Neuronal stem cell (in vitro differentiated cells): ENCODE measurements around the gene QRICH2.

Source experiments
- DNase-seq: peaks from one replicate; pipeline ENCODE4 v3.0.0-alpha.2; 2013; ENCODE audit warnings: low spot score
- H2AFZ ChIP-seq: one replicate; pipeline ENCODE4 v1.6.1; 2013; ENCODE audit warnings: mild to moderate bottlenecking, low read length, inconsistent platforms
- H2AK5ac ChIP-seq: 2 replicates; pipeline ENCODE4 v1.6.1; 2013; ENCODE audit warnings: low read depth, mild to moderate bottlenecking, inconsistent platforms, low read length, moderate library complexity, mixed read lengths
- H2BK120ac ChIP-seq: 2 replicates; pipeline ENCODE4 v1.6.1; 2013; ENCODE audit warnings: low read depth, mild to moderate bottlenecking, inconsistent platforms, low read length, moderate library complexity, mixed read lengths
- H2BK12ac ChIP-seq: one replicate; pipeline ENCODE4 v1.6.1; 2013; ENCODE audit warnings: low read length, inconsistent platforms
- H2BK15ac ChIP-seq: 2 replicates; pipeline ENCODE4 v1.6.1; 2013; ENCODE audit warnings: mild to moderate bottlenecking, low read length, inconsistent platforms, mixed read lengths
- H2BK5ac ChIP-seq: one replicate; pipeline ENCODE4 v1.6.1; 2013; ENCODE audit warnings: inconsistent platforms, mild to moderate bottlenecking, low read length, moderate library complexity
- H3K14ac ChIP-seq: one replicate; pipeline ENCODE4 v1.6.1; 2013; ENCODE audit warnings: low read length, inconsistent platforms
- H3K18ac ChIP-seq: 2 replicates; pipeline ENCODE4 v1.6.1; 2013; ENCODE audit warnings: low read length, inconsistent platforms
- H3K23ac ChIP-seq: 2 replicates; pipeline ENCODE4 v1.6.1; 2013; ENCODE audit warnings: low read depth, mild to moderate bottlenecking, mixed read lengths, low read length, inconsistent platforms; ENCODE audit not compliant: poor library complexity
- H3K27ac ChIP-seq: replicated peaks from 3 replicates; pipeline ENCODE4 v1.5.1; 2013; ENCODE audit warnings: low read length, inconsistent platforms
- H3K27me3 ChIP-seq, 3 experiments: 2 replicates each; pipeline ENCODE4 v1.6.1; 2013; ENCODE audit warnings: low read length in 3 of 3, mild to moderate bottlenecking in 2 of 3, inconsistent platforms in 1 of 3, low read depth in 1 of 3, mixed read lengths in 1 of 3, moderate library complexity in 1 of 3; ENCODE audit not compliant: control insufficient read depth in 3 of 3, insufficient read depth in 3 of 3
- H3K36me3 ChIP-seq, 2 donors: replicated peaks in 1 of 2; 2 replicates each; pipeline ENCODE4 v1.6.1; 2013; ENCODE audit warnings: low read length in 2 of 2; ENCODE audit not compliant: control insufficient read depth in 2 of 2, insufficient read depth in 2 of 2
- H3K4ac ChIP-seq: 2 replicates; pipeline ENCODE4 v1.6.1; 2013; ENCODE audit warnings: inconsistent platforms, mild to moderate bottlenecking, low read length, moderate library complexity
- H3K4me1 ChIP-seq, 2 donors: 1 replicate in 1 of 2; 2 replicates in 1 of 2; pipeline ENCODE4 v1.6.1; 2013; ENCODE audit warnings: low read length in 2 of 2, low read depth in 1 of 2; ENCODE audit not compliant: control insufficient read depth in 2 of 2, insufficient read depth in 1 of 2
- H3K4me2 ChIP-seq: one replicate; pipeline ENCODE4 v1.6.1; 2013; ENCODE audit warnings: mild to moderate bottlenecking, low read length, inconsistent platforms; ENCODE audit not compliant: insufficient read depth, poor library complexity, severe bottlenecking
- H3K4me3 ChIP-seq, 2 donors: 2 replicates each; pipeline ENCODE4 v1.5.1; 2013; ENCODE audit warnings: low read length in 2 of 2, mild to moderate bottlenecking in 2 of 2, inconsistent platforms in 1 of 2, moderate library complexity in 1 of 2
- H3K79me1 ChIP-seq: one replicate; pipeline ENCODE4 v1.6.1; 2013; ENCODE audit warnings: low read depth, mild to moderate bottlenecking, inconsistent platforms, low read length, moderate library complexity
- H3K9ac ChIP-seq: one replicate; pipeline ENCODE4 v1.6.1; 2013; ENCODE audit warnings: mild to moderate bottlenecking, low read depth, low read length, inconsistent platforms; ENCODE audit not compliant: poor library complexity
- H3K9me3 ChIP-seq, 2 donors: replicated peaks in 1 of 2; 2 replicates each; pipeline versions ENCODE3 to v1.6.1; 2013; ENCODE audit warnings: low read length in 2 of 2, mild to moderate bottlenecking in 2 of 2, inconsistent platforms in 1 of 2, low read depth in 1 of 2, mixed read lengths in 1 of 2, moderate library complexity in 1 of 2; ENCODE audit not compliant: control insufficient read depth in 2 of 2, insufficient read depth in 1 of 2
- H4K8ac ChIP-seq: one replicate; pipeline ENCODE4 v1.6.1; 2013; ENCODE audit warnings: low read depth, mild to moderate bottlenecking, inconsistent platforms, low read length, moderate library complexity
- H4K91ac ChIP-seq: one replicate; pipeline ENCODE4 v1.6.1; 2013; ENCODE audit warnings: low read length, low read depth, mild to moderate bottlenecking, inconsistent platforms; ENCODE audit not compliant: poor library complexity
- WGBS, 2 donors: extraction: QIAGEN DNeasy Blood & Tissue Kit; methylation state at CpG; one replicate each; pipeline ENCODE4 v1.1.7; 2013; ENCODE audit warnings: missing lambda C conversion rate in 2 of 2, mixed read lengths in 1 of 2; ENCODE audit not compliant: insufficient read length in 2 of 2, insufficient replicate concordance in 1 of 2; ENCODE audit errors: extremely low coverage in 2 of 2; 5-methylcytosine and 5-hydroxymethylcytosine counted together

The QRICH2 gene

GRCh38 chr17:76317535-76317934 is 9.5 kb upstream of the QRICH2 start:
- Histone ChIP-seq H3K4ac (no peak overlapping the region), H4K91ac (no peak overlapping the region), H3K4me2 (no peak overlapping the region), H2AK5ac (no peak overlapping the region), H3K27me3 (no peaks in the 10 kb centered on the region), H3K23ac (no peak overlapping the region), H3K4me1 (no peaks in the 10 kb centered on the region), H3K4me3 (no peak overlapping the region), H3K9me3 (no peaks in the 10 kb centered on the region), H2BK120ac (no peak overlapping the region), H4K8ac (no peak overlapping the region), H3K18ac (no peak overlapping the region), H2BK15ac (no peak overlapping the region), H3K79me1 (no peaks in the 10 kb centered on the region), H3K36me3 (peaks cover 16 to 80% of the 10 kb centered on the region in 2 donors), H2AFZ (no peak overlapping the region), H2BK5ac (no peak overlapping the region), H3K14ac (no peak overlapping the region), H3K9ac (no peak overlapping the region), H2BK12ac (no peak overlapping the region), H3K27ac (no peak overlapping the region)
- no peak for DNase-seq
- no CpG with 5 or more reads among the region's 2 CpGs for WGBS, 2 donors

GRCh38 chr17:76314392-76315227 is 6.5 kb upstream of the QRICH2 start:
- no peak for DNase-seq
- Histone ChIP-seq H4K91ac (no peak overlapping the region), H3K27me3 (no peaks in the 10 kb centered on the region), H3K4me3 (no peak overlapping the region), H3K4me1 (no peaks in the 10 kb centered on the region), H2BK12ac (no peak overlapping the region), H3K4ac (no peak overlapping the region), H3K18ac (no peak overlapping the region), H2BK120ac (no peak overlapping the region), H3K27ac (no peak overlapping the region), H3K14ac (no peak overlapping the region), H4K8ac (no peak overlapping the region), H2BK5ac (no peak overlapping the region), H3K4me2 (no peak overlapping the region), H3K36me3 (peaks cover 20 to 82% of the 10 kb centered on the region in 2 donors), H3K79me1 (no peaks in the 10 kb centered on the region), H3K9ac (no peak overlapping the region), H3K23ac (no peak overlapping the region), H2BK15ac (no peak overlapping the region), H3K9me3 (no peaks in the 10 kb centered on the region), H2AFZ (no peak overlapping the region), H2AK5ac (no peak overlapping the region)
- no CpG with 5 or more reads among the region's 15 CpGs for WGBS, 2 donors

- Histone ChIP-seq H3K4me1 (no peaks in the 10 kb centered on the region), H3K14ac (no peak overlapping the region), H3K4ac (no peak overlapping the region), H4K8ac (no peak overlapping the region), H2BK12ac (no peak overlapping the region), H2AK5ac (no peak overlapping the region), H2AFZ (no peak overlapping the region), H2BK120ac (no peak overlapping the region), H3K9me3 (no peaks in the 10 kb centered on the region), H3K27me3 (no peaks in the 10 kb centered on the region), H3K18ac (no peak overlapping the region), H3K27ac (no peak overlapping the region), H3K9ac (no peak overlapping the region), H3K4me3 (no peak overlapping the region), H4K91ac (no peak overlapping the region), H2BK15ac (no peak overlapping the region), H3K4me2 (no peak overlapping the region), H2BK5ac (no peak overlapping the region), H3K36me3 (peaks cover 21 to 85% of the 10 kb centered on the region in 2 donors), H3K23ac (no peak overlapping the region), H3K79me1 (peaks cover 4% of the 10 kb centered on the region)
- no CpG with 5 or more reads among the region's 9 CpGs for WGBS, 2 donors
- DNase-seq, result no peak
Measured at GRCh38 chr17:76312735-76313134, 4.7 kb upstream of the QRICH2 start.

- Histone ChIP-seq H4K8ac (no peak overlapping the region), H3K18ac (no peak overlapping the region), H3K4me3 (no peak overlapping the region), H3K4me1 (no peaks in the 10 kb centered on the region), H3K14ac (no peak overlapping the region), H3K27me3 (no peaks in the 10 kb centered on the region), H2BK15ac (no peak overlapping the region), H4K91ac (no peak overlapping the region), H3K9me3 (no peaks in the 10 kb centered on the region), H2AFZ (no peak overlapping the region), H2BK5ac (no peak overlapping the region), H3K36me3 (peaks cover 23 to 75% of the 10 kb centered on the region in 2 donors), H3K4me2 (no peak overlapping the region), H2BK120ac (no peak overlapping the region), H2BK12ac (no peak overlapping the region), H3K4ac (no peak overlapping the region), H3K27ac (no peak overlapping the region), H3K9ac (no peak overlapping the region), H2AK5ac (no peak overlapping the region), H3K79me1 (peaks cover 6% of the 10 kb centered on the region), H3K23ac (no peak overlapping the region)
- no CpG with 5 or more reads among the region's 4 CpGs for WGBS, 2 donors
- DNase-seq, result no peak
Measured at GRCh38 chr17:76309461-76309860, 1.4 kb upstream of the QRICH2 start.
